ENCODE measurements around the gene MGAT5B.

DNA sequence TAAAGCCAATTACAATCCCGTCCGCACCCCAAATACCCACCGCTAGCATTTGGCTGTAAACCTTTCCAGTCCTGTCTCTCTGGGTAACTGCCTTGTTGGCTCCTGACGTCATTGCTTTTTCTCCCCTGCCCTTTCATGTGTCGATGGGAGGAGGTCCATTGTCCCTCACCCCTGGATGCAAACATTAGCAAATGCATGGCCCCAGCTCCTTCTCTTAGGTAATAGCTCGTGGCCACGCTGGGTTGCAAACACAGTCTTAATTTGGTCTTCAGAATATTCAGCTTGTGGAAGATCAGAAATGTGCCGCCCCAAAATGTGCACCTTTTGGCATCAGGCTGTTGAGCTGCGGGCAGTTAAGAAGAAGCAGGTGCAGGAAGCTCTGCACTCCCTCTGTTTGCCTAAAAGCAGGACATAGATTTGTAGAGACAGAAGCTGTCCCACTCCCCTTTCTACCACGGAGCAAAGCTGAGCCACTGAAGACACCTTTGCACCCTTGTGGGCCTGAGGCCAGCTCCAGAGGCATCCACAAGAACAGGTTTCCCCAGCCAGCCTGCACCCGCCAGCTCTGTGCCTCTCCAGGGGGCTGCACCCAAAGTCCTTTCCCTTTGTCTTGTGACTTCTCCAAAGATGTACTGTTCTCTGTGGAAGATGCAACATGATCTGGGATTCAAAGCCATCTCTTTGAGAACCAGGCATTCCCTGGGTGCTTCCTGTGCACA lies 127.3 kb downstream of the MGAT5B start:
- no peak for TF ChIP-seq CTCF (IDR thresholded peaks at IDR 0.05)
- no peak for TF ChIP-seq POLR2A (IDR thresholded peaks at IDR 0.05)
